ENCODE results near the gene SLC35A5. TPM values are rescaled to one million over a fixed set of nuclear protein-coding genes. Genes with fewer than 3 reads are reported as not detected.
A peak's percentile ranks its signal among the peaks of the same experiment; 100 is the strongest.
"Not testable (repeated sequence)": the region's sequence is repeated elsewhere in the genome, so short reads cannot be mapped to it uniquely, and the experiment has no call there.

Gene SLC35A5
- total RNA-seq, 1 experiment from 2014 or later: 37.8 TPM

- ATAC-seq (peak; percentile 62), DNase-seq (ENCODE audit: low read depth, low spot score) (peak; percentile 51)
- peak overlapping the region; percentile 95 to 99 for H3K4me3 ChIP-seq (ENCODE audit: low read depth in 2 of 2, low read length in 2 of 2)
- no peaks in the 10 kb centered on the region for H3K9me3 ChIP-seq (ENCODE audit: control insufficient read depth, insufficient read depth, low read depth, low read length)
- in situ Hi-C loops (cut with HindIII; ENCODE audit: low pct_unique_long_range_greater_than_20kb, low sequenced_read_pairs): no loop called here
- intact Hi-C loops (cut with micrococcal nuclease; ENCODE audit: unreplicated experiment): no loop called here
- peak overlapping the region; percentile 97 for H3K27ac ChIP-seq (ENCODE audit: low read length)
- ChIA-PET POLR2A (no interaction called here), CTCF (no interaction called here)
- no peaks in the 10 kb centered on the region for H3K27me3 ChIP-seq (ENCODE audit: control insufficient read depth, insufficient read depth, low read length)
- TSS peak; percentile 58 for BruUV-seq (replicated peaks)
- peaks cover 7% of the 10 kb centered on the region; the same call in 1 of the 2 replicates for H3K36me3 ChIP-seq (ENCODE audit: control insufficient read depth, insufficient read depth, low read length)
- no peak for TF ChIP-seq TCF7L2 (IDR thresholded peaks at IDR 0.05; ENCODE audit: low read depth, low read length)
- TF ChIP-seq POLR2AphosphoS5 (IDR thresholded peaks at IDR 0.05; ENCODE audit: low read depth, low read length): no peak
- TF ChIP-seq SIN3A (IDR thresholded peaks at IDR 0.05; ENCODE audit: borderline replicate concordance, insufficient read depth, low read depth, low read length): no peak; the same call in 1 of the 2 replicates
- no peak for TF ChIP-seq CTCF (IDR thresholded peaks at IDR 0.05)
- TF ChIP-seq REST (IDR thresholded peaks at IDR 0.05; ENCODE audit: insufficient read depth in 1 of 2, low read depth in 2 of 2, low read length in 1 of 2): no peak
- H3K4me1 ChIP-seq (ENCODE audit: control insufficient read depth, insufficient read depth, low read length): peaks cover 18% of the 10 kb centered on the region; the same call in 1 of the 2 replicates
These were observed 943 bp upstream of the SLC35A5 start for GRCh38 chr3:112560721-112561483.

GRCh38 chr3:112561484-112561733 lies 436 bp upstream of the SLC35A5 start:
- Histone ChIP-seq H3K4me1 (ENCODE audit: control insufficient read depth, insufficient read depth, low read length) (peaks cover 18% of the 10 kb centered on the region; the same call in 1 of the 2 replicates), H3K27ac (ENCODE audit: low read length) (peak overlapping the region; percentile 97), H3K9me3 (ENCODE audit: control insufficient read depth, insufficient read depth, low read depth, low read length) (no peaks in the 10 kb centered on the region), H3K4me3 (ENCODE audit: low read depth in 2 of 2, low read length in 2 of 2) (peak overlapping the region; percentile 95 to 99), H3K36me3 (ENCODE audit: control insufficient read depth, insufficient read depth, low read length) (peaks cover 7% of the 10 kb centered on the region; the same call in 1 of the 2 replicates), H3K27me3 (ENCODE audit: control insufficient read depth, insufficient read depth, low read length) (no peaks in the 10 kb centered on the region)
- no TSS peak for BruUV-seq (replicated peaks)
- ATAC-seq: peak; percentile 84
- intact Hi-C loops (cut with micrococcal nuclease; ENCODE audit: unreplicated experiment) (no loop called here), in situ Hi-C loops (cut with HindIII; ENCODE audit: low pct_unique_long_range_greater_than_20kb, low sequenced_read_pairs) (no loop called here)
- no peak for TF ChIP-seq REST (IDR thresholded peaks at IDR 0.05; ENCODE audit: insufficient read depth in 1 of 2, low read depth in 2 of 2, low read length in 1 of 2)
- no peak for TF ChIP-seq POLR2AphosphoS5 (IDR thresholded peaks at IDR 0.05; ENCODE audit: low read depth, low read length)
- no peak for TF ChIP-seq TCF7L2 (IDR thresholded peaks at IDR 0.05; ENCODE audit: low read depth, low read length)
- TF ChIP-seq SIN3A (IDR thresholded peaks at IDR 0.05; ENCODE audit: borderline replicate concordance, insufficient read depth, low read depth, low read length): no peak
- no peak for TF ChIP-seq CTCF (IDR thresholded peaks at IDR 0.05)
- CTCF ChIA-PET: no interaction called here
- POLR2A ChIA-PET: no interaction called here
- no peak for DNase-seq (ENCODE audit: low read depth, low spot score)

DNA sequence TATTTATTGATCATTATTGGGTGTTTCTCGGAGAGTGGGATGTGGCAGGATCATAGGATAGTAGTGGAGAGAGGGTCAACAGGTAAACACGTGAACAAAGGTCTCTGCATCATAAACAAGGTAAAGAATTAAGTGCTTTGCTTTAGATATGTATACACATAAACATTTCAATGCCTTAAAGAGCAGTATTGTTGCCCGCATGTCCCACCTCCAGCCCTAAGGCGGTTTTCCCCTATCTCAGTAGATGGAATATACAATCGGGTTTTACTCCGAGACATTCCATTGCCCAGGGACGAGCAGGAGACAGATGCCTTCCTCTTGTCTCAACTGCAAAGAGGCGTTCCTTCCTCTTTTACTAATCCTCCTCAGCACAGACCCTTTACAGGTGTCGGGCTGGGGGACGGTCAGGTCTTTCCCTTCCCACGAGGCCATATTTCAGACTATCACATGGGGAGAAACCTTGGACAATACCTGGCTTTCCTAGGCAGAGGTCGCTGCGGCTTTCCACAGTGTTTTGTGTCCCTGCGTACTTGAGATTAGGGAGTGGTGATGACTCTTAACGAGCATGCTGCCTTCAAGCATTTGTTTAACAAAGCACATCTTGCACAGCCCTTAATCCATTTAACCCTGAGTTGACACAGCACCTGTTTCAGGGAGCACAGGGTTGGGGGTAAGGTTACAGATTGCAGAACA lies 2.5 kb downstream of the SLC35A5 start:
- H3K27me3 ChIP-seq (ENCODE audit: control insufficient read depth, insufficient read depth, low read length); intact Hi-C loops (cut with micrococcal nuclease; ENCODE audit: unreplicated experiment); BruUV-seq (replicated peaks); CTCF ChIA-PET; H3K27ac ChIP-seq (ENCODE audit: low read length); DNase-seq (ENCODE audit: low read depth, low spot score); H3K4me3 ChIP-seq (ENCODE audit: low read depth in 2 of 2, low read length in 2 of 2); H3K36me3 ChIP-seq (ENCODE audit: control insufficient read depth, insufficient read depth, low read length); in situ Hi-C loops (cut with HindIII; ENCODE audit: low pct_unique_long_range_greater_than_20kb, low sequenced_read_pairs); ATAC-seq; H3K9me3 ChIP-seq (ENCODE audit: control insufficient read depth, insufficient read depth, low read depth, low read length); POLR2A ChIA-PET: not testable (repeated sequence)
- H3K4me1 ChIP-seq (ENCODE audit: control insufficient read depth, insufficient read depth, low read length): peaks cover 15% of the 10 kb centered on the region; the same call in 1 of the 2 replicates
